GM19455 (cell line): Measurements from ENCODE around the gene GSAP.

ENCODE experiments used
- ATAC-seq: cut with Tn5 transposase; IDR thresholded peaks from one replicate; pipeline ENCODE4 v1.9.1; 2021; ENCODE audit not compliant: unreplicated experiment

GSAP gene

DNA sequence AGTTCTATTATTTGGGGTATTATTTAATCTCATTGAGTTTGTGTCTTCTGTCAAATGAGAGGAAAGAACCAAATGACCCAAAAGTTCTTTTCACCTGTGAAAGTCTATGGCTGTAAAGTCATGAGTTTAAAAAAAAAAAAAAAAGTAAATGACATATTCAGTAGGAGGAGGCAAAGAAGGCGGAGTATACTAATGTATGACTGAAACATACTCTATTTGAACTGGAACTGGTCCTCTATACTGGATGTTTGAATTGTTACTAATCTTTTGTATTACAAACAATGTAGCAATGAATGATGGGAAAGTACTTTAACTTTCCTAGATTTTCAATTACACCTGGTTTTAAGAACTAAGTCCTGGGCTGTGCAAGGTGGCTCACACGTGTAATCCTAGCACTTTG, 24.9 kb upstream of the GSAP start:
- no peak for ATAC-seq

DNA sequence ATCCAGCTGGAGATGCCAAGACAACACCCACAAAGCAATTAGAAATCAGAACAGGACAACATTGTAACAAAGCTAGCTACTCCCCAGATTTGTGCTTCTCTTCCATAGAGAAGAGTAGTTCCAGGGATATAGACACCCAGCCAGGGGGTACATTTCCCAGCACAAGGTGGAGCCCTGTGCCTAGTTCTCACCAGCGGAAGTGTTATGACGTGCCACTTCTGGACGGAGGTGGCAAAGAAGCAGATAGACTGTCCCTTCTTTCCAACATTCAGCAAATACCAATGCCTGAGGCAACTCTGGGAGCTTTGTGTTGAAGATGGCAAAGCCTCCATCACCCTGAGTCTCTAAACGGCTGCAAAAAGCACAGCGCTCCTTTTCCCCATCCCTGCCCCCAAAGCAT, 23.4 kb upstream of the GSAP start:
- no peak for ATAC-seq

DNA sequence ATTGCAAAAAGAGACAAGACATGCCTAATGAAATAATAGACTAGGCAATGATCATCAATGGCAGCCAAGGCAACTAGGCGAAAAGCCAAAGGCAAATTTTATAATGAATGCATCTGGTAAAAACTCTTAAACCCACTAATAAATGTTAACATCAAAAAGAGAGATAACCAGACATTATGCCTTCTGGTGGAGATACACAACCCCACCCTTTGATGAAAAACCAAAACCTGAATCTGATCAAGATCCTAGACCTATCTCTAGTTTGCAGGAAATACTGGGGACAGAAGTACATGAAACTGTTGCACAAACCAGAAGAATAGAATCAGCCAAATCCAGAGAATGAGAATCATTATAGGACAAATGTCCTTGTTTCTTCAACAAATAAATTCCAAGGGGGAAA, 22.0 kb upstream of the GSAP start:
- ATAC-seq: no peak

DNA sequence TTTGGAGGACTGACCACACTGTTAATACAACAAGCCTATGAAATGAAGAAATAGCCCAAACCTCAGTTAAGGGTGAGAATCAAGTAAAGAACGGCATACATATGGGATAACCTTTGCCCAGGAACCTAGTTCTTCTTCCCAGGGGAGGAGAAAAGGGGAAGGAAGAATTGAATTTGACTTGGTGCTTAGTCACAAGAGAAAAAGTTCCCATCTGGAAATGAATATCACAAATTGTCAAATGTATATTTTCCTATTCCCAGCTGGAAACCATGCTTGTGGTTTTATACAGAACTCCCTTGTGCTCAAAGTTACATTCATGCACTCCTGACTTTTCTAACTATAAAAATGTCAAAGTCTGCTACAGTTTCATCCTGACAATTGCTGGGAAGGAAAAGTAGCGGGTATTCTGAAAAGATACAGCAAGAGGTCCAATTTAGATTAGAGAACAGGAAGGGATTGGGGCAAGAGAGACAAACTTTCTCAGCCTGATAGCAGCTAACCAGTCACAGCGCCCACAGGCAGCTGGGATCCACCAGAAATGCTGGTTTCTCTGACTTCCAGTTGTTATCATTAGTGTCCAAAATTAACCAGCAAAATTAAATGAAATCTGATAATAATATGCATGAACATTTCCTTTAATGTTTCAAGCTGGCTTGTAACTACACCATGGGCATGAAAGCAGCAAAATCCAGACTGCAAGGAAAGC, 18.6 kb upstream of the GSAP start:
- ATAC-seq: no peak

DNA sequence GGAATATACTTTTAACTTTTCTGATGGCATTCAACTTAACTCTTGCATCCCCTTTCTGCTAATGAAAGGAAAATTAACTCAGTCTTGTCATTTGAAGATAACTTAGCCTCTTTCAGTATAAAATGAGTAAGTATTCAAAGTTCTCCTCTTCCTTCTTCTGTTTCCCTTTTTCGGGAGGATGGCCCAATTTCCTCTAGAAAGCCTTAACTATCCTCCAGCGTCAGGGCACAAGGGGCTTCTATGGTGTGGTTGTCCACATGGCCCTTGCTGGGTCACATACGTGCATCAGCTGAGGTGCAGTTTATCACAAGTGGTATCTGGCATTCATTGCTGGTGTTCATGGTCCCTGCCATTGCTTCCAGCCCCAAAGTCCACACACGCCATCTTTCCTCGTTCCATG, 17.8 kb upstream of the GSAP start:
- no peak for ATAC-seq

DNA sequence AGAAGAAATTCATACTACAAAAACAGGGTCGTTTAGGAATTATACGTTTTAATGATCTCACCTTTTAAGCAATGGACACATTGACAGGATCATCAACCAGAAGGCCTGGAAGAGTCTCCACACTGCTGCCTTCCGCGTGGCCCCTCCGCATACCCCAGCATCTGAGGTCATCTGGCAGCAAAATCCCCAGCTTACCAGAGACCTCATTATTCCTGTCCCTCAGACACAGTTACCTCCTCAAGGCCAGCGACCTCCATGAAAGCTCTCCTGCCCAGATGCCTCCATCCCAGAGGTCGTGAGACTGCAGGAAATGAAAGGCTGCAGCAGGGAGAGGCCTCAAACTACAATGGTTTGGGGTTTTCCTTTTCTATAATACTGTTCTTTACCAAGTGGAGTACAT, 14.8 kb upstream of the GSAP start:
- ATAC-seq: no peak

DNA sequence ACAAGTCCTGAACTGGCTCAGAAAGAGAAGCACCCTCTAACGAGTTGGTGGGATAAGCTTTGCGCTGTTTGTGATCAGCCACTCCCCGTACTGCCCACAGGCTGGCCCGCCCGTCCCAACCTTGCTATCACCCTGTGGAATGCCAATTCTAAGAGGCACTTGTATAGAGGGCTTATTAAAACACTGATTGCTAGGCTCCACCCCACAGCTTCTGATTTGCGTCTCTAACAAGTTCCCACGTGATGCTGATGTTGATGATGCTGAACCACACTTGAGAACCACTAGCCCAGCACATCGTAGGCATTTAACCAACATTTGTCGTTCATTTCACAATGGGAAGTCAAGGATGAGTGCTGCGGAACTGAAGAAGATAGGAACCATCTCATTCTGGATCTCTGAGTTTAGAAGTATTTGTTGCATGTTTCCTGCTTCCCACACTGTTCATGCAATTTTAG, 12.7 kb upstream of the GSAP start:
- no peak for ATAC-seq

DNA sequence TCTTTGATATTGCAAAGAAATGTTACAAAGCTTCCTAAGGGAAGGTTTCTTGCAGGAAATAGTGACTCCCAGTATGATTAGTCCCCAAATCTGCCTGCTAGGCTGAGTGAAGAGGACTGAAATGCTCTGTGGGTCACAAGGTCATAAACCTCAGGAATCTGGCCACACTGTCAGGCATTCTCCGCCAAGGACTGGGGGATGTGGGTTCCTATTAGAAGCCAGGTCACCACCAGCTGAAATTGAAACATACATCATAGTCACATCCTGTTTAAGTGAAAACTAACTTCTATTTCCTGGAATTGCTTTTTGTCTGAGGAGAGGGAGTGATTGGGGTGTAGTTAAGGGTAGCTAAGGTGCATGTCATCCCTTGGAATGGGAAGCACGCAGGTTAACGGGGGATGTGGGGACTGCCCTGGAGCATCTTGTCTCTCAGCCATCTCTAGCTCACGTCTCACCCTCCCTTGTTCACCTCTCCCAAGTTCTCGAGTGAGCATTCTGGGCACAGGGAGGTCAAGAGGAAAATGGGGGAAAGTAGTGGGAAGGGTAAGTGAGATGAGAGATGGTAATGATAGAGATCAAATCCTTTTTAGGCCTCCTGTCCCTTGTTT, 12.0 kb upstream of the GSAP start:
- ATAC-seq: no peak

DNA sequence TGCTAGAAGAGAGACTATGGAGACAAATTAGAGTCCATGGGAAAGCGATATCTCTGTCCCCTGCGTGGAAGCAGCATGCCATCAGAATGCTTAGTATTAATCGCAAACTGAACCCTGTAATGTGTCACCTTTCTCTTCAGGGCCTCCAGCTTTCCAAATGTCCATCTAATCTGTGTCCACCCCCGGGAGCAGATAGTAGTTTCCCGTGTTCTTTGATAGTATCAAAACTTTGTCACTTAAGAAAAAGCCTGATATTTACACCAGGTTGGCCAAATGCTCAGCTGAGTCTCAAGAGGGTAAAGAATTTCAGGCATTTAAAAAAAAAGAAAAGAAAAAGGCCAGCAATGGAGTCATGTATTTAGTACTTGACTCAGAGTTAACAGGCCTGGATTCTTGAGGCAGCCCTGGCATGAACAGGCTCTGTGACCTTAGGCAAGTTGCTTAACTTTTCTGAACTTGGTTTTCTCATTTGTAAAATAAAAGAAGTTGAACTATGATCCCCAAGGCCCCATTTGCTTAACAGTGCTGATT, 10.4 kb upstream of the GSAP start:
- no peak for ATAC-seq

DNA sequence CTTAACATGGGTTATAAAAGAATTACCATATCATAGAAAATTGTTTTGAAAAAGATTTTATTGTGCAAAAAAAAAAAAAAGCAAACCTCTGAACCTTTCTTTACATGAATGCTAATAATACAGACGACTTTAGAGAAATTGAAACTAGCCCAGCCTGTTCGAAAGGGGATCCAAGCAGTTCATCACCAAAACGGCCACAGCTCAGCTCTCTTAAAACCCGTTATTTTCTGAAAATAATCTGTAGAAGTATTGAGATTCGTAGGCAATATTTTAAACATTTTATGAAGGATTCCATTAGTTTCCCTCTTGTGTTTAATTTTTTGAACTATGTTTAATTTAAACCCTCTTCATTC, 9.9 kb upstream of the GSAP start:
- ATAC-seq: peak; percentile 82

DNA sequence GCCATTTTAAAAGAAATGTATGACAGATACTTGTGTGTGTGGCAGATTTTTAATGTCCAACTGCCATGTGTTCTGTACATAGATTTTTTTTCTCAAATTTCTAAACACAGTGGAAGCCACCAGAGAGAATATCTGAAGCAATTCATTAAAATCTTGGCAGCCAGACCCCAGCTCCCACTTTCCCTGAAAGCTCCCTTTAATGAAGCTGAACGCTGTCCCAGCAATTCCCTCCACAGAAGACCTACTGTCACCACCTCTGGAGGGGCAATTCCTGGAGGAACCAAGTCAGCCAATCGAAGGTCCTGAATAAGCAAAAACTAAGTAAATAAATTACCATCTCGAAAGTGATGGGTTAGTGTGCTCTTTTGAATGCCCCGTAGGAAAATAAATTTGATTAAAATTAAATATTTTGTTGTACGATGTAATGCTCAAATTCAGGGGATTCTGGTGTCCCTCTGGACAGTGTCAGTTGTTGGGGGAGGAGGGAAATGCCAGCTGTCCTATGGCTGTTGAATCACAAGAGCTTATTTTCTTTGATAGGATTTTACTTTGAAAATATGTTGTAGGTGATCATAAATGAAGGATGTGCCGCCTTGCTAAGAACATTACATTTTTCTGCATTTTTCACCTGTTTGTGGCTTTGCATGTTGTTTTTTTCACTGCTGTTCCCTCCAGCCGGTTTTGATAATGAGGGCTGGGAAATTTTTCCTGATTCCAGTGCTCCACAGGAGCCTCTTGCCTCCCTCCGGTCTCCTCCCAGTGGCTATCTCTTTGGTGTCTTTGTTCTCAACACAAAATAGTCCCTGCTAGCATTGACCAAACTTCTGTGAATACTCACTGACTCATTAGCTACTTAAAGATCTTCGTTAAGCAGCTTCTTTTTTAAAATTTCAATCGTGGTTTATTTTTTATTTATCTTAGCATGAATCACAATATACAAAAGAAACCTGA, 9.2 kb upstream of the GSAP start:
- no peak for ATAC-seq

DNA sequence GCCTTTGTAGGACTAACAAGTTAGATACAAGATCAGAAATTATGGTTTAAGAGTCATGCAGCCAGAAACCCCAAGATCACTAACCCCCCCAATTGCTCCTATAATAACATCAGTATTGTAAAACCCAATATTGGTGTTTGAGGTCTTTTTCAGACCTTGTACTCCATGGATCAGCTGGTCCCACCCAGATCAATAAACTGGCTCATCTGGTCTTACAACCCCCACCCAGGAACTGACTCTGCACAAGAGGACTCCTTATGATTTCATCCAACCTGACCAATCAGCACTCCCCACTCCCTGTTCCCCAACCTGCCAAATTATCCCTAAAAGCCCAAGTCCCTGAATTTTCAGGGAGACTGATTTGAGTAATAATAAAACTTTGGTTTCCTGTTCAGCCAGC, 6.4 kb upstream of the GSAP start:
- no peak for ATAC-seq

DNA sequence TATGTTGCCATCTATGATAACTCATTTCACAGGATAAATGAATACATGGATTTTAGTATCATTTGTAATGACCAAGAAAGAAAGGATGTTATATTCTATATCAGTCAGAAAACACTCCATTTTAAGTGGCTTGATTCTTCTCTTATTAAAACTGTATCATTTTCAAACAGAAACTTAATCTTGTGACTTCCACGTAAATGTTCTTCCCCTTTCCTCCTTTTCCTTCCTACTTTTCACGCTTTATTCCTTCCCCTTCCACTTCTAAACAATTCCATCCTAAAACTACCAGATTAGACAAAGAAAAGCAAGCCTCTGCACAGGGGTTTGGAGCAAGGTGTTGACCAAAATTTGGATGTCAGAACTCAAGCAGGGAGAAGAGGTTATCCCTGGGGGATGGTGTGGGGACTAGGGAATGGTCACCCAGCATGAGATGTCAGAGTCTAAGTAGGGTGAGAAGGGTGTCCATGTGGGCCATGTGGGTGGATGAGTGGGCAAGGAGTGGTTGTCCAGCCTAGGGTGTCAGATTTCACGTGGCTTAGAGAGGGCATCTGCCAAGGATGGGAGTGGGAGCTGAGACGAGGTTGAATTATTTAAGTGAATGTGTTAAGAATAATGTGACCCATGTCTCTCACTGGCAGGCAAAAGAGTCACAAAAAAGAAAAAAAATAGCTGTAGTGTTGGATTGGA, 5.0 kb upstream of the GSAP start:
- ATAC-seq: no peak

DNA sequence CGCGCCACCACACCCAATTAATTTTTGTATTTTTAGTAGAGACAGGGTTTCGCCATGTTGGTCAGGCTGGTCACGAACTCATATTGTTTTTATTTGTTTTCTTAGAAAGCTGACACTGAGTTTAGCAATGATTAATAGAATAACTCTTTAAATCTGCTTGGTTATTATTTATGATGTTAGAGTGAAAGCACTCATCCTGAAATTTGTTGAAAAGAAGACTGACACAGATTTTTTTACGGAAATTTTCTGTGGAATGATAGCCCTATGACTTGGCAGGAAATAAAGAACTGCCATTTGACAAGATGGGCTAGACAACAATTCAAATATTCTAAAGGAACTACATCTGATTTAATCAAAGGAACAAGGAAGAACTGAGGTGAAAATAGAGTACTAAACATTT, 4.3 kb upstream of the GSAP start:
- ATAC-seq: no peak

DNA sequence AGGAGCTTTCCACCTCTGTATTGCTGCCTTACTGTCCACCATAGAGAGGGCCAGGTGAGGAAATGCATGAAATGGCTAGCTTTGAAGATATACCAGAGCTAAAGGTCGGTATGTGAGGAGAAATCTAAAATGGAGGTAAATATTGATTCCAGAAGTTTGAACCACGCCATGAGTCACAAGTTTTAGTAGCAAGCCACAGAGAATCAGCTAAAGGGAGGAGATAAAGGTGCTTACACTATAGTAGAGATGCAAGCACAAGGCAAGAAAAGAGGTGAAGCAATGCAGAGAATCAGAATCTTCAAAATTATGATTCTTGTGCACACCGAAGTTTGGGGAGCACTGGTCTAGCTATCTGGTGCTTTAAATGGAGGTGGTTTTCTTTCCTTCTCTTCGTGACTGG, 3.0 kb upstream of the GSAP start:
- ATAC-seq: no peak

DNA sequence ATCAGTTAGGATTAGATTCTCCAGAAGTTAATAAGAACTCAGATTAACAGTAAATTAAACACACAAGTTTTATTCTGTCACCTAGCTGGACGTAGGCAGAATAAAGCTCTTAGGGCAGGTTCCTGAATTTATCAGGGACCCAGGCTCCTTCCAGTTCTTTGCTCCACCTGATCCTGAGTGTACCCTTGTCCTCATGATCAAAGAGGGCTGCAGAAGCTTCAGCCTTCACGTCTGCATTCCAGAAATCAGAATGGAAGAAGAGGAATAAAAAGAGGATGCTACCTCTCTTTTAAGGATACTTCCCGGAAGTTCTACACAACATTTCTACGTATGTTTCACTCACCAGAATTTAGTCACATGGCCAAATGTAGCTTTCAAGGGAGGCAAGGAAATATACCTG, 1.7 kb upstream of the GSAP start:
- ATAC-seq: no peak

DNA sequence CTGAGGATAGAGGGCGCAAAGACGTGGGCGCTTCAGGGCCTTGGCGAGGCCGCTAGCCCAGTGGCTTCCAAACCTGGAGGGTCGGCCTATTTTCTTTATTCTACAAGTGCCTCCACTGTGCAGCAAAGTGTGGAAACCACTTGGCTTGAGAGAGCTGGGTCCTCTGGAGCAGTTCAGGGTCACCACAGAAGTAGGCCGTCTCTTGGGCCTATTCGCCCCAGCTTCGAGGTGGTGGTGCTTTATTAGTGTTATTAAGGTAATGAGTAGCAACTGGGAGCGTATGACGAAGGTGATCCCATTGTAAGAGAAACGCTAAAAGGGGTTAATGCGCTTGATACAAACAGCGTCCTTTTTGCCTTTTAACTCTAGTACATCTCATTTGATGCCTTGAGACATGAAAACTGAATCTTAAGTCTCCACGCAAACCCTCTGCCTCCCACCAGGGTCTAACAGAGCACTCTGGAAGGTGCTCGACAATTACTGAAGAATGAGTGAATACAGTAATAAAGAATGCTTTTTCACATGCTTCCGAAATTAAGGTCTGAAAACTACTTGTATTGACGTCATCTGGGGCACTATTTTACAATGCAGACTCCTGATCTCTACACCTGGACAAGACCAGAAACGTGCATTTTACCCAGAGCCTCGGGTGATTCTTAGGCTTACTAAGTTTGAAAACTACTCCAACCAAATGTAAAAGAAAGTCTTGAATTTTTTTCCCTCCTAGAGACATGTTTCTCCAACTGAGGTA, 647 bp upstream of the GSAP start:
- ATAC-seq: peak; percentile 2

DNA sequence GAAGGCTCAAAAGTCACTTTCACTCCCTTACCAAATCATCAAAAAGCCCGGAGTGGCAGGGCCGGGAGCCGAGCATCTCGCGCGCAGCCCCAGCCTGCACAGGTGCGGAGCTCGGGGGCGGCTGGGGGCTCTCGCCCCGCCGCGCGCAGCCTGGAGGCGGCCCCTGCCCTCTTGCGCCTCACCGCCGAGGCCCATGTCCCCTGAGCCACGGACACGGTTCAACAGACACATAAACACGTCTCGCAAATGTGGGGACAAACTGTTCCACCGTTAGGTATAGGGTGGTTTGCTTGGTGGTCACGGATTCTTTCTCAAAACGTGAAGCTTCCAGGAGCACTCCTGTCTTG, 700 bp downstream of the GSAP start:
- peak; percentile 25 for ATAC-seq

DNA sequence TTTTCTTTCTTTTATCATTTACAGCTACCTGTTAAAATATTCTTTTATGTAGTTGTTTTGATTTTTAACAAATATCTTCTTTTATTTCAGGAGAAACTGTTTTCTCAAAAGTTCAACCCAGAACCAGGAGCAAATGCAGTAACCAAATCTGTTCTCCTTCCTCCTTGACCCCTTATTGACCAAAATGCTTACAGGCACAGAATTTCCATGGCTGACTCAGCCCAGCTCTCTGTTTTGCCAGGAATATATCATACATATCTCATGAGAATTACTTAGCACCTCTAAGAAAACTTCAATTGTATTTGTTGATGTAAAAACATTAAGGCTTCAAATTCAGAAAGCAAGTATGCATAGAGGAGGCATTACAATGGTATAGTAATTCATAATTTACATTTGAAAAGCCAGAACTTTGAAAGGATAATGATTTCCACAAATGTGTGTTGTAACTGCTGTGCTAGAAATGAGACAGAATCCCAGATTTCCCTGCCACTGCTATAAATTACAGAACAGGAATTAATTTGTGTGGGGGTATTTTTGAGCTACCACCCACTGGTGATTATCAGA, 2.2 kb downstream of the GSAP start:
- no peak for ATAC-seq

DNA sequence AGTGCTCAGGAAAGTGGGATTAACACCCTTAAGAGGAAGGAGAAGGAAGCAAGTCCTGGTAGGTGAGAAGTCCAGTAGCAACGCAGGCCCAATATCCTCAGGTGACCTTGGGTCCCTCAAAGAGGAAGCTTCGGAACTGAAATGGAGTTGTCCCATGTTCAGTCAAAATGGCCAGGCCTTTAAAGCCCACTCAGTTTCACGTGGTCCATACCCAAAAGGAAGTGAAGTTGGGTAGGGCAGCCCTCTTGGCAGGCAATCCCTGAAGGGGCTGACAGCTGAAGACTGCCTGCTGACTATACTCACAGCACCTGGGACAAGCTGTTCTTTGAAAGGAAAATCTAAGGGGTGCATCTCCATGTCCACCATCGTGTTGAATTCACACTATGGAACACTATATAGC, 3.0 kb downstream of the GSAP start:
- no peak for ATAC-seq
